ENCODE measurements around the gene GLIPR1L1. TPM values are rescaled to one million over a fixed set of nuclear protein-coding genes. Genes with fewer than 3 reads are reported as not detected.
"Not testable (repeated sequence)": the region's sequence is repeated elsewhere in the genome, so short reads cannot be mapped to it uniquely, and the experiment has no call there.

The GLIPR1L1 gene
- total and polyA plus RNA-seq, 3 donors from 2014 or later: 1.9 to 95.5 (median 9.1) TPM

DNA sequence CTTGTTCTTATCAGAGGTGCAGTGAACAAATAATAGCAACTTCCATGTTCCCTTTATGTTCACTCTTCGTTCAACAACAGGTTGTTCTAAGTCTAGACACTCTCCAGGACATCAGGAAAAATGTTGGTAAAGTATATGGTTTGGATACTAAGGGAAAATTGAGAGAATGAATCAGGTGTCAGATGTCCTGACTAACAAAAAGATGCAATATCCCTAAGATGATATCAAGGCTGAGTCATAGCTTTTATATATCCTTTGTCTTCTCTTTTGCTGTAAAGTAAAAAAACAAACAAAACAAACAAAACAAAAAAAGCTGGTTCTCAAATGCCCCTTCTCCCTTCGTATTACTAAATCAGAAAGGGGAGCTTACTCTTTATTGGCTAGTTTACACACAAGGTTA is 11.1 kb downstream of the GLIPR1L1 start:
- no peaks in the 10 kb centered on the region for H3K36me3 ChIP-seq (ENCODE audit: low read depth, missing control alignments)
- no peak overlapping the region for H3K27ac ChIP-seq
- H3K4me3 ChIP-seq: no peak overlapping the region
- no peaks in the 10 kb centered on the region for H3K27me3 ChIP-seq
- DNase-seq: no peak
- H3K4me1 ChIP-seq: no peaks in the 10 kb centered on the region
- intact Hi-C loops (cut with DNase I; ENCODE audit: low total_unique reads): no loop called here
- no peaks in the 10 kb centered on the region for H3K9me3 ChIP-seq
- 88% methylated on average over 2 of the region's 2 CpGs for WGBS, 2 donors
- TF ChIP-seq, protein P1, sequence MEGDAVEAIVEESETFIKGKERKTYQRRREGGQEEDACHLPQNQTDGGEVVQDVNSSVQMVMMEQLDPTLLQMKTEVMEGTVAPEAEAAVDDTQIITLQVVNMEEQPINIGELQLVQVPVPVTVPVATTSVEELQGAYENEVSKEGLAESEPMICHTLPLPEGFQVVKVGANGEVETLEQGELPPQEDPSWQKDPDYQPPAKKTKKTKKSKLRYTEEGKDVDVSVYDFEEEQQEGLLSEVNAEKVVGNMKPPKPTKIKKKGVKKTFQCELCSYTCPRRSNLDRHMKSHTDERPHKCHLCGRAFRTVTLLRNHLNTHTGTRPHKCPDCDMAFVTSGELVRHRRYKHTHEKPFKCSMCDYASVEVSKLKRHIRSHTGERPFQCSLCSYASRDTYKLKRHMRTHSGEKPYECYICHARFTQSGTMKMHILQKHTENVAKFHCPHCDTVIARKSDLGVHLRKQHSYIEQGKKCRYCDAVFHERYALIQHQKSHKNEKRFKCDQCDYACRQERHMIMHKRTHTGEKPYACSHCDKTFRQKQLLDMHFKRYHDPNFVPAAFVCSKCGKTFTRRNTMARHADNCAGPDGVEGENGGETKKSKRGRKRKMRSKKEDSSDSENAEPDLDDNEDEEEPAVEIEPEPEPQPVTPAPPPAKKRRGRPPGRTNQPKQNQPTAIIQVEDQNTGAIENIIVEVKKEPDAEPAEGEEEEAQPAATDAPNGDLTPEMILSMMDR (IDR thresholded peaks at IDR 0.05): no peak
- TF ChIP-seq POLR2A (IDR thresholded peaks at IDR 0.05): no peak

DNA sequence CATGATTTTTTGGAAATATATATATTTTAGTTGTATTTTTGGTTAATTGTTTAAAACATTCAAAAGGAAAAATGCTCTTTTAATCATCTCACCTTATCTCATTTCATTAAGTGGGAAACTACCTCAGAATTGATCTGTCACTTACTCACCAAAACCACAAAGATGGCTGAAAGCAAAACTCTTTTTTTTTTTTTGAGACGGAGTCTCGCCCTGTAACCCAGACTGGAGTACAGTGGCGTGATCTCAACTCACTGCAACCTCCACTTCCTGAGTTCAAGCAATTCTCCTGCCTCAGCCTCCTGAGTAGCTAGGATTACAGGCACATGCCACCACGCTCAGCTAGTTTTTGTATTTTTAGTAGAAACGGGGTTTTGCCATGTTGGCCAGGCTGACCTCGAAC is 11.7 kb downstream of the GLIPR1L1 start:
- H3K36me3 ChIP-seq (ENCODE audit: low read depth, missing control alignments); H3K27ac ChIP-seq; H3K27me3 ChIP-seq; intact Hi-C loops (cut with DNase I; ENCODE audit: low total_unique reads); H3K4me1 ChIP-seq; DNase-seq; H3K9me3 ChIP-seq; H3K4me3 ChIP-seq: not testable (repeated sequence)
- 89 to 90% methylated on average over 6 of the region's 6 CpGs for WGBS, 2 donors

DNA sequence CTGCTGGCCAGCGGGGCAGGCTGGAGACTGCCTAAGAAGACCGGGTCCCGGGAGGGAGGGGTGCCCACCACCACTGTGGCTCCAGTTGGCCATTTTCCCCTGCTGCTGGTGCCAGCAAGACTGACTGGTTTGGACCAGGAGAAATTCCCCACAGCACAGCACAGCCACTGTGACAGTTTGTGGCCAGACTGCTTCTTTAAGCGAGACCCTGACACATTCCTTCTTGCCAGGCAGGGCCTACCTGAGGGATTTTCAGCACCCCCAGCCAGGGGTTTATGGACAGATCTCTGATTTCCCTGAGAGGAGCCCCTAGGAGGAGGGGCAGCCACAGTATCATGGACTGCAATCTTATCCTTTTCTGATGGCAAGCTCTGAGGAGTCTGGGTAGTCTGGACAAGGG is 15.5 kb downstream of the GLIPR1L1 start:
- H3K27ac ChIP-seq: no peak overlapping the region
- no peak for DNase-seq
- intact Hi-C loops (cut with DNase I; ENCODE audit: low total_unique reads): no loop called here
- H3K36me3 ChIP-seq (ENCODE audit: low read depth, missing control alignments): no peaks in the 10 kb centered on the region
- no peak overlapping the region for H3K4me3 ChIP-seq
- H3K4me1 ChIP-seq: no peaks in the 10 kb centered on the region
- no peaks in the 10 kb centered on the region for H3K9me3 ChIP-seq
- TF ChIP-seq, protein P1 (IDR thresholded peaks at IDR 0.05): no peak
- TF ChIP-seq POLR2A (IDR thresholded peaks at IDR 0.05): no peak
- WGBS, 2 donors: 90 to 100% methylated on average over 4 of the region's 4 CpGs
- H3K27me3 ChIP-seq: no peaks in the 10 kb centered on the region

DNA sequence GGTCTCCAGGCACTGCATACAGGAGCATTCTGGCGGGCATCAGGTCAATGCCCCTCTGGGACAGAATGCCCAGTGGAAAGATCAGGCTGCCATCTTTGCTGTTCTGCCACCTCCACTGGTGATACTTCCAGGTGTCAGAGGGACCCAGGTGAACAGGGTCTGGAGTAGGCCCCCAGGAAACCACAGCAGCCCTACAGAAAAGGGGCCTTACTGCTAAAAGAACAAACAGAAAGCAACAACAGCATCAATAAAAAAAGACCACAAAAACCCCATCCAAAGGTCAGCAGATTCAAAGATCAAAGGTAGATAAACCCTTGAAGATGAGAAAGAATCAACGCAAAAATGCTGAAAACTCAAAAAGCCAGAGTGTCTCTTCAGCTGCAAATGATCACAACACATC is 15.9 kb downstream of the GLIPR1L1 start:
- H3K4me3 ChIP-seq: no peak overlapping the region
- H3K36me3 ChIP-seq (ENCODE audit: low read depth, missing control alignments): no peaks in the 10 kb centered on the region
- no peak for DNase-seq
- H3K27ac ChIP-seq: no peak overlapping the region
- no peaks in the 10 kb centered on the region for H3K9me3 ChIP-seq
- H3K27me3 ChIP-seq: no peaks in the 10 kb centered on the region
- intact Hi-C loops (cut with DNase I; ENCODE audit: low total_unique reads): no loop called here
- TF ChIP-seq, protein P1 (IDR thresholded peaks at IDR 0.05): no peak
- TF ChIP-seq POLR2A (IDR thresholded peaks at IDR 0.05): no peak
- H3K4me1 ChIP-seq: no peaks in the 10 kb centered on the region
- WGBS, 2 donors: 87 to 100% methylated on average over 2 of the region's 2 CpGs

DNA sequence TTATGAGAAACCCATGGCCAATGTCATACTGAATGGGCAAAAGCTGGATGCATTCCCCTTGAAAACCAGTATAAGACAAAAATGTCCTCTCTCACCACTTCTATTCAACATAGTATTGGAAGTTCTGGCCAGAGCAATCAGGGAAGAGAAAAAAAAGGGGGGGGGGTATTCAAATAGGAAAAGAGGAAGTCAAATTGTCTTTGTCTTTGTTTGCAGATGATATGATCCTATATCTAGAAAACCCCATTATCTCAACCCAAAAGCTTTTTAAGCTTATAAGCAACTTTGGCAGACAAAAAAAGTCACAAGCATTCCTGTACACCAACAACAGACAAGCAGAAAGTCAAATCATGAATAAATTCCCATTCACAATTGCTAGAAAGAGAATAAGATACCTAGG is 19.5 kb downstream of the GLIPR1L1 start:
- Histone ChIP-seq H3K4me3 (no peak overlapping the region), H3K9me3 (no peaks in the 10 kb centered on the region), H3K27ac (no peak overlapping the region), H3K4me1 (no peaks in the 10 kb centered on the region), H3K36me3 (ENCODE audit: low read depth, missing control alignments) (no peaks in the 10 kb centered on the region), H3K27me3 (no peaks in the 10 kb centered on the region)
- no peak for DNase-seq
- intact Hi-C loops (cut with DNase I; ENCODE audit: low total_unique reads): no loop called here
- TF ChIP-seq, protein P1 (IDR thresholded peaks at IDR 0.05): no peak
- no peak for TF ChIP-seq POLR2A (IDR thresholded peaks at IDR 0.05)
